Large intestine (tissue), 3 donors: ENCODE results near the gene ZFPM1. TPM values are rescaled to one million over a fixed set of nuclear protein-coding genes. Genes with fewer than 3 reads are reported as not detected.
A peak's percentile ranks its signal among the peaks of the same experiment; 100 is the strongest.
"Not testable (repeated sequence)": the region's sequence is repeated elsewhere in the genome, so short reads cannot be mapped to it uniquely, and the experiment has no call there.

ENCODE experiments used
- DNase-seq, 2 donors: peaks; one replicate each; pipeline versions ENCODE4 v3.0.0 to v3.0.0-alpha.2; 2013
- H3K27ac ChIP-seq: one replicate; pipeline ENCODE4 v1.5.1; 2013; ENCODE audit warnings: low read length
- H3K27me3 ChIP-seq: 2 replicates; pipeline ENCODE4 v1.6.1; 2013; ENCODE audit warnings: low read length; ENCODE audit not compliant: control insufficient read depth, insufficient read depth
- H3K36me3 ChIP-seq: 2 replicates; pipeline ENCODE4 v1.6.1; 2013; ENCODE audit warnings: low read length; ENCODE audit not compliant: control insufficient read depth, insufficient read depth
- H3K4me1 ChIP-seq: one replicate; pipeline ENCODE4 v1.6.1; 2013; ENCODE audit warnings: low read length; ENCODE audit not compliant: control insufficient read depth, insufficient read depth
- H3K4me3 ChIP-seq: one replicate; pipeline ENCODE4 v1.5.1; 2013; ENCODE audit warnings: low read length
- H3K9me3 ChIP-seq: one replicate; pipeline ENCODE4 v1.6.1; 2013; ENCODE audit warnings: mild to moderate bottlenecking, low read depth, low read length, moderate library complexity; ENCODE audit not compliant: control insufficient read depth
- WGBS: methylation state at CpG from one replicate; pipeline ENCODE4 v1.1.5; 2013; ENCODE audit warnings: low lambda C conversion rate; ENCODE audit not compliant: insufficient coverage; 5-methylcytosine and 5-hydroxymethylcytosine counted together
- polyA plus RNA-seq: library from polyadenylated mRNA; unstranded; fragments of 120-200 nt; gene quantifications from one replicate; pipeline ENCODE4 v1.2.1, GENCODE V29; 2013

The ZFPM1 gene
- polyA plus RNA-seq, 1 donor: 27.2 TPM

GRCh38 chr16:88481851-88482250 is 28.8 kb downstream of the ZFPM1 start:
- Histone ChIP-seq H3K27ac (no peak overlapping the region), H3K4me3 (no peak overlapping the region), H3K4me1 (peaks cover 88% of the 10 kb centered on the region), H3K27me3 (no peaks in the 10 kb centered on the region), H3K9me3 (no peaks in the 10 kb centered on the region), H3K36me3 (peaks cover 14% of the 10 kb centered on the region)
- no peak for DNase-seq
- WGBS: no CpG with 5 or more reads among the region's 9 CpGs

GRCh38 chr16:88482630-88483391 is 29.7 kb downstream of the ZFPM1 start:
- Histone ChIP-seq H3K27me3 (no peaks in the 10 kb centered on the region), H3K4me1 (peaks cover 88% of the 10 kb centered on the region), H3K9me3 (peaks cover 6% of the 10 kb centered on the region), H3K27ac (peak overlapping the region; percentile 12), H3K4me3 (no peak overlapping the region), H3K36me3 (peaks cover 23% of the 10 kb centered on the region)
- no CpG with 5 or more reads among the region's 22 CpGs for WGBS
- DNase-seq: no peak

GRCh38 chr16:88483392-88483641 is 30.2 kb downstream of the ZFPM1 start:
- Histone ChIP-seq H3K9me3 (peaks cover 10% of the 10 kb centered on the region), H3K36me3 (peaks cover 24% of the 10 kb centered on the region), H3K4me1 (peaks cover 88% of the 10 kb centered on the region), H3K27ac (no peak overlapping the region), H3K27me3 (no peaks in the 10 kb centered on the region), H3K4me3 (no peak overlapping the region)
- no CpG with 5 or more reads among the region's 8 CpGs for WGBS
- DNase-seq: no peak

- peaks cover 30% of the 10 kb centered on the region for H3K36me3 ChIP-seq
- whole genome bisulfite sequencing: 40% methylated on average over 1 of the region's 36 CpGs
- peaks cover 90% of the 10 kb centered on the region for H3K4me1 ChIP-seq
- no peaks in the 10 kb centered on the region for H3K27me3 ChIP-seq
- H3K4me3 ChIP-seq: no peak overlapping the region
- DNase-seq: peak; percentile 58 to 82
- peaks cover 10% of the 10 kb centered on the region for H3K9me3 ChIP-seq
- peak overlapping the region; percentile 63 for H3K27ac ChIP-seq
Measured at GRCh38 chr16:88484505-88485365, 31.7 kb downstream of the ZFPM1 start.

- WGBS: 60% methylated on average over 1 of the region's 8 CpGs
- peaks cover 88% of the 10 kb centered on the region for H3K4me1 ChIP-seq
- peak overlapping the region; percentile 63 for H3K27ac ChIP-seq
- peaks cover 10% of the 10 kb centered on the region for H3K9me3 ChIP-seq
- not testable (repeated sequence) for H3K4me3 ChIP-seq, H3K27me3 ChIP-seq, DNase-seq
- peaks cover 31% of the 10 kb centered on the region for H3K36me3 ChIP-seq
Measured at GRCh38 chr16:88485366-88485741, 32.3 kb downstream of the ZFPM1 start.

GRCh38 chr16:88486398-88487123 is 33.5 kb downstream of the ZFPM1 start:
- H3K4me3 ChIP-seq: no peak overlapping the region
- peaks cover 43% of the 10 kb centered on the region for H3K36me3 ChIP-seq
- H3K27ac ChIP-seq: peak overlapping the region; percentile 89
- H3K27me3 ChIP-seq: no peaks in the 10 kb centered on the region
- peaks cover 95% of the 10 kb centered on the region for H3K4me1 ChIP-seq
- DNase-seq: no peak
- WGBS: no CpG with 5 or more reads among the region's 6 CpGs
- H3K9me3 ChIP-seq: peaks cover 10% of the 10 kb centered on the region

GRCh38 chr16:88487124-88487432 is 34.0 kb downstream of the ZFPM1 start:
- no peaks in the 10 kb centered on the region for H3K27me3 ChIP-seq
- H3K36me3 ChIP-seq: peaks cover 46% of the 10 kb centered on the region
- peaks cover 97% of the 10 kb centered on the region for H3K4me1 ChIP-seq
- WGBS: no CpG with 5 or more reads among the region's 3 CpGs
- H3K4me3 ChIP-seq: no peak overlapping the region
- H3K27ac ChIP-seq: peak overlapping the region; percentile 89
- H3K9me3 ChIP-seq: peaks cover 10% of the 10 kb centered on the region
- DNase-seq: no peak

- H3K4me1 ChIP-seq: peaks cover 93% of the 10 kb centered on the region
- peaks cover 50% of the 10 kb centered on the region for H3K36me3 ChIP-seq
Measured at GRCh38 chr16:88487920-88488851, 35.1 kb downstream of the ZFPM1 start.

GRCh38 chr16:88489163-88489741 is 36.2 kb downstream of the ZFPM1 start:
- peaks cover 16% of the 10 kb centered on the region for H3K9me3 ChIP-seq
- peak overlapping the region; percentile 89 for H3K27ac ChIP-seq
- no CpG with 5 or more reads among the region's 24 CpGs for WGBS
- no peaks in the 10 kb centered on the region for H3K27me3 ChIP-seq
- peak; percentile 79 to 84 for DNase-seq
- H3K4me1 ChIP-seq: peaks cover 90% of the 10 kb centered on the region
- H3K36me3 ChIP-seq: peaks cover 56% of the 10 kb centered on the region
- H3K4me3 ChIP-seq: no peak overlapping the region

More at GRCh38 chr16:88487920-88488851, 35.1 kb downstream of the ZFPM1 start:
- Histone ChIP-seq H3K27me3 (no peaks in the 10 kb centered on the region), H3K27ac (peak overlapping the region; percentile 89), H3K9me3 (peaks cover 10% of the 10 kb centered on the region), H3K4me3 (no peak overlapping the region)
- DNase-seq: peak; percentile 96 to 99
- no CpG with 5 or more reads among the region's 54 CpGs for WGBS
